HepG2 (cell line): Measurements from ENCODE around the gene SLC35F3. TPM values are rescaled to one million over a fixed set of nuclear protein-coding genes. Genes with fewer than 3 reads are reported as not detected.

ENCODE experiments used
- BRCA1 ChIP-seq: sonication (generic); formaldehyde crosslinking; IDR thresholded peaks from 2 replicates; pipeline ENCODE4 v1.4.0; 2020; ENCODE audit warnings: missing genetic modification reagents
- CCDC6 ChIP-seq: sonication (generic); formaldehyde crosslinking; IDR thresholded peaks from 2 replicates; pipeline ENCODE4 v1.8.1; 2022; ENCODE audit warnings: mild to moderate bottlenecking, missing genetic modification reagents, moderate library complexity
- HDAC1 ChIP-seq: sonication (generic); formaldehyde crosslinking; IDR thresholded peaks from 2 replicates; pipeline ENCODE4 v1.5.1; 2020; ENCODE audit warnings: mild to moderate bottlenecking, missing genetic modification reagents
- KMT2A ChIP-seq: sonication (generic); formaldehyde crosslinking; IDR thresholded peaks from 2 replicates; pipeline ENCODE4 v1.4.0; 2020; ENCODE audit warnings: missing genetic modification reagents
- MLLT10 ChIP-seq: sonication (generic); formaldehyde crosslinking; IDR thresholded peaks from 2 replicates; pipeline ENCODE4 v1.4.0; 2020; ENCODE audit warnings: missing genetic modification reagents
- MTA3 ChIP-seq: sonication (generic); formaldehyde crosslinking; IDR thresholded peaks from 2 replicates; pipeline ENCODE4 v1.4.0; 2020; ENCODE audit warnings: missing genetic modification reagents
- RAD21 ChIP-seq: fragments of 450-650 bp; formaldehyde crosslinking; IDR thresholded peaks from 2 replicates; pipeline ENCODE4 v1.5.0; 2020; ENCODE audit warnings: mild to moderate bottlenecking
- SP5 ChIP-seq: IDR thresholded peaks from 2 replicates; pipeline ENCODE4 v1.6.1; 2016; ENCODE audit warnings: low read depth, borderline replicate concordance
- TCF7 ChIP-seq: sonication (generic); IDR thresholded peaks from 2 replicates; pipeline ENCODE4 v1.6.1; 2016; ENCODE audit warnings: antibody characterized with exemption, low read depth
- TGIF2 ChIP-seq: IDR thresholded peaks from 2 replicates; pipeline ENCODE4 v1.6.1; 2016; ENCODE audit warnings: control low read depth, missing compliant biosample characterization
- XRCC5 ChIP-seq: fragments of 200-400 bp; formaldehyde crosslinking; optimal IDR thresholded peaks from 2 replicates; pipeline ENCODE3; 2017; ENCODE audit warnings: mild to moderate bottlenecking, low read length
- ZNF484 ChIP-seq: sonication (generic); formaldehyde crosslinking; IDR thresholded peaks from 2 replicates; pipeline ENCODE4 v1.5.1; 2020; ENCODE audit warnings: mild to moderate bottlenecking, low read depth, missing genetic modification reagents, borderline replicate concordance
- polyA plus RNA-seq, 8 experiments: library from polyadenylated mRNA; depleted of rRNA in 3 of 8; stranded (reverse) in 7 of 8; unstranded in 1 of 8; fragments of >200 nt; fragmentation: Illumina TruSeq in 4 of 8; extraction: Trizol in 4 of 8; gene quantifications; 2 replicates each; pipeline versions ENCODE4 v1.2.1 to v1.2.3, GENCODE V29; 2011 to 2016; ENCODE audit warnings: low read depth in 4 of 8, missing spikeins in 1 of 8, mixed read lengths in 1 of 8; ENCODE audit not compliant: insufficient read depth in 1 of 8
- total RNA-seq, 5 experiments: library from RNA; depleted of rRNA; stranded (reverse); fragments of >200 nt; fragmentation: Illumina TruSeq; extraction: Trizol; gene quantifications; 2 replicates each; pipeline ENCODE4 v1.2.3, GENCODE V29; 2016; ENCODE audit warnings: low read depth in 1 of 5
- TF ChIP-seq, protein P1 (sequence below): sonication (generic); formaldehyde crosslinking; IDR thresholded peaks from 2 replicates; pipeline ENCODE4 v1.8.1; 2023; ENCODE audit warnings: mild to moderate bottlenecking, missing genetic modification reagents
- TF ChIP-seq, protein P2 (sequence below): sonication (generic); formaldehyde crosslinking; IDR thresholded peaks from 2 replicates; pipeline ENCODE4 v1.4.0; 2020; ENCODE audit warnings: missing genetic modification reagents, borderline replicate concordance
- TF ChIP-seq, protein P3 (sequence below), 2 experiments: sonication (generic) in 1 of 2; formaldehyde crosslinking in 1 of 2; IDR thresholded peaks; 2 replicates each; pipeline versions ENCODE4 v1.4.0 to v1.6.1; 2018 to 2020; ENCODE audit warnings: missing genetic modification reagents in 2 of 2, borderline replicate concordance in 1 of 2, low read depth in 1 of 2, mild to moderate bottlenecking in 1 of 2, missing biosample characterization in 1 of 2
- TF ChIP-seq, protein P4 (sequence below): sonication (generic); formaldehyde crosslinking; IDR thresholded peaks from 2 replicates; pipeline ENCODE4 v1.4.0; 2020; ENCODE audit warnings: missing genetic modification reagents
- TF ChIP-seq, protein P5 (sequence below): sonication (generic); formaldehyde crosslinking; IDR thresholded peaks from 2 replicates; pipeline ENCODE4 v1.9.0; 2021; ENCODE audit warnings: missing genetic modification reagents, mild to moderate bottlenecking, borderline replicate concordance

Gene SLC35F3
- total and polyA plus RNA-seq, 2 of the 13 experiments (the other 11 are each of a cell fraction or from before 2014, with no cell fraction given): not detected

DNA sequence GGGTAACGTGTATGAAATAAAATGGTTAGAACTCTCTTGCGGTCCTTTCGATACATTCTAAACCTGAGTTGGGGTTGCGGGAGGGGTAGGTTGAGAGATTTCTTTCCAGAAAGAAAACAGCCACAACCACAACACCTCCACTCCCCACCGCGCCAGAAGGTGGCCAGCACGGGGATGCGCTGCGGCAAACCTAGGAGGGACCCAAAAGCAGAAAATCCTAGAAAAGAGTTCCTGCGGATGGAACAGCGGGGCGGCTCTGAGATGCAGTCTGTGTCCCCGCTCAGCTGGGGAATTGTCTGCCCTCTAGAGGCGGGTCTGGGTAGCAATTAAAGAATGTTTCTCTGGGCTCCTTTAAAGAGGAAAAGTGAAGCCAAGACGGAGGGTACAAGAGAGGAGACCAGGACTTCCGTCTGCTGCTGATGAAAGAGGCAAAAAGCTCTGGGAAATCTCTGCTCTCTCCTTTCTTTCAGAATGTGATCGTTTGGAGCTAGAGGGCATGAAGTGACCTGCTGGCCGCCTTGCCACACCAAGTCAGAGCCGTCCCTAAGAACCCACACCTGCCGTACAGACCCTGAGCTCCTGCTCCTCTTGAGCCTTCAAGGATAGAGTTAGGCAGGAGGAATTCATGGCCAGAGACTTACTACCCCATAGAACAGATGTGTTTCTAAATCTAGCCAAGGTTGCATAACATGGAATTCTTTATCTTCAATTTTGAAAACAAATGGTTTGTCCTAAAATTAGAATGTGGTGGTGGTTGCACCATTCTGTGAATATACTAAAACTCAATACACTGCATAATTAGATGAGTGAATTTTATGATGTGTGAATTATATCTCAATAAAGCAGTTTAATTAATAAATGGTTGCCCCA lies 422.3 kb downstream of the SLC35F3 start (continued):
- TF ChIP-seq, protein P1, sequence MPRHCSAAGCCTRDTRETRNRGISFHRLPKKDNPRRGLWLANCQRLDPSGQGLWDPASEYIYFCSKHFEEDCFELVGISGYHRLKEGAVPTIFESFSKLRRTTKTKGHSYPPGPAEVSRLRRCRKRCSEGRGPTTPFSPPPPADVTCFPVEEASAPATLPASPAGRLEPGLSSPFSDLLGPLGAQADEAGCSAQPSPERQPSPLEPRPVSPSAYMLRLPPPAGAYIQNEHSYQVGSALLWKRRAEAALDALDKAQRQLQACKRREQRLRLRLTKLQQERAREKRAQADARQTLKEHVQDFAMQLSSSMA (CRISPR knock-in tag): no peak
- TF ChIP-seq MLLT10 (CRISPR knock-in tag): no peak
- TF ChIP-seq, protein P2, sequence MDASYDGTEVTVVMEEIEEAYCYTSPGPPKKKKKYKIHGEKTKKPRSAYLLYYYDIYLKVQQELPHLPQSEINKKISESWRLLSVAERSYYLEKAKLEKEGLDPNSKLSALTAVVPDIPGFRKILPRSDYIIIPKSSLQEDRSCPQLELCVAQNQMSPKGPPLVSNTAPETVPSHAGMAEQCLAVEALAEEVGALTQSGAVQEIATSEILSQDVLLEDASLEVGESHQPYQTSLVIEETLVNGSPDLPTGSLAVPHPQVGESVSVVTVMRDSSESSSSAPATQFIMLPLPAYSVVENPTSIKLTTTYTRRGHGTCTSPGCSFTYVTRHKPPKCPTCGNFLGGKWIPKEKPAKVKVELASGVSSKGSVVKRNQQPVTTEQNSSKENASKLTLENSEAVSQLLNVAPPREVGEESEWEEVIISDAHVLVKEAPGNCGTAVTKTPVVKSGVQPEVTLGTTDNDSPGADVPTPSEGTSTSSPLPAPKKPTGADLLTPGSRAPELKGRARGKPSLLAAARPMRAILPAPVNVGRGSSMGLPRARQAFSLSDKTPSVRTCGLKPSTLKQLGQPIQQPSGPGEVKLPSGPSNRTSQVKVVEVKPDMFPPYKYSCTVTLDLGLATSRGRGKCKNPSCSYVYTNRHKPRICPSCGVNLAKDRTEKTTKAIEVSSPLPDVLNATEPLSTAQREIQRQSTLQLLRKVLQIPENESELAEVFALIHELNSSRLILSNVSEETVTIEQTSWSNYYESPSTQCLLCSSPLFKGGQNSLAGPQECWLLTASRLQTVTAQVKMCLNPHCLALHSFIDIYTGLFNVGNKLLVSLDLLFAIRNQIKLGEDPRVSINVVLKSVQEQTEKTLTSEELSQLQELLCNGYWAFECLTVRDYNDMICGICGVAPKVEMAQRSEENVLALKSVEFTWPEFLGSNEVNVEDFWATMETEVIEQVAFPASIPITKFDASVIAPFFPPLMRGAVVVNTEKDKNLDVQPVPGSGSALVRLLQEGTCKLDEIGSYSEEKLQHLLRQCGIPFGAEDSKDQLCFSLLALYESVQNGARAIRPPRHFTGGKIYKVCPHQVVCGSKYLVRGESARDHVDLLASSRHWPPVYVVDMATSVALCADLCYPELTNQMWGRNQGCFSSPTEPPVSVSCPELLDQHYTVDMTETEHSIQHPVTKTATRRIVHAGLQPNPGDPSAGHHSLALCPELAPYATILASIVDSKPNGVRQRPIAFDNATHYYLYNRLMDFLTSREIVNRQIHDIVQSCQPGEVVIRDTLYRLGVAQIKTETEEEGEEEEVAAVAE: no peak
- TF ChIP-seq, protein P3, sequence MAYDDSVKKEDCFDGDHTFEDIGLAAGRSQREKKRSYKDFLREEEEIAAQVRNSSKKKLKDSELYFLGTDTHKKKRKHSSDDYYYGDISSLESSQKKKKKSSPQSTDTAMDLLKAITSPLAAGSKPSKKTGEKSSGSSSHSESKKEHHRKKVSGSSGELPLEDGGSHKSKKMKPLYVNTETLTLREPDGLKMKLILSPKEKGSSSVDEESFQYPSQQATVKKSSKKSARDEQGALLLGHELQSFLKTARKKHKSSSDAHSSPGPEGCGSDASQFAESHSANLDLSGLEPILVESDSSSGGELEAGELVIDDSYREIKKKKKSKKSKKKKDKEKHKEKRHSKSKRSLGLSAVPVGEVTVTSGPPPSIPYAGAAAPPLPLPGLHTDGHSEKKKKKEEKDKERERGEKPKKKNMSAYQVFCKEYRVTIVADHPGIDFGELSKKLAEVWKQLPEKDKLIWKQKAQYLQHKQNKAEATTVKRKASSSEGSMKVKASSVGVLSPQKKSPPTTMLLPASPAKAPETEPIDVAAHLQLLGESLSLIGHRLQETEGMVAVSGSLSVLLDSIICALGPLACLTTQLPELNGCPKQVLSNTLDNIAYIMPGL (CRISPR knock-in tag; IDR thresholded peaks at IDR 0.05; ENCODE audit: borderline replicate concordance in 1 of 2, low read depth in 1 of 2): 0 out of 4 replicates have a peak, but pooled peaks of 1 of the 2 experiments have one; percentile 8
- no peak for TF ChIP-seq ZNF484 (CRISPR knock-in tag)
- TF ChIP-seq, protein P4, sequence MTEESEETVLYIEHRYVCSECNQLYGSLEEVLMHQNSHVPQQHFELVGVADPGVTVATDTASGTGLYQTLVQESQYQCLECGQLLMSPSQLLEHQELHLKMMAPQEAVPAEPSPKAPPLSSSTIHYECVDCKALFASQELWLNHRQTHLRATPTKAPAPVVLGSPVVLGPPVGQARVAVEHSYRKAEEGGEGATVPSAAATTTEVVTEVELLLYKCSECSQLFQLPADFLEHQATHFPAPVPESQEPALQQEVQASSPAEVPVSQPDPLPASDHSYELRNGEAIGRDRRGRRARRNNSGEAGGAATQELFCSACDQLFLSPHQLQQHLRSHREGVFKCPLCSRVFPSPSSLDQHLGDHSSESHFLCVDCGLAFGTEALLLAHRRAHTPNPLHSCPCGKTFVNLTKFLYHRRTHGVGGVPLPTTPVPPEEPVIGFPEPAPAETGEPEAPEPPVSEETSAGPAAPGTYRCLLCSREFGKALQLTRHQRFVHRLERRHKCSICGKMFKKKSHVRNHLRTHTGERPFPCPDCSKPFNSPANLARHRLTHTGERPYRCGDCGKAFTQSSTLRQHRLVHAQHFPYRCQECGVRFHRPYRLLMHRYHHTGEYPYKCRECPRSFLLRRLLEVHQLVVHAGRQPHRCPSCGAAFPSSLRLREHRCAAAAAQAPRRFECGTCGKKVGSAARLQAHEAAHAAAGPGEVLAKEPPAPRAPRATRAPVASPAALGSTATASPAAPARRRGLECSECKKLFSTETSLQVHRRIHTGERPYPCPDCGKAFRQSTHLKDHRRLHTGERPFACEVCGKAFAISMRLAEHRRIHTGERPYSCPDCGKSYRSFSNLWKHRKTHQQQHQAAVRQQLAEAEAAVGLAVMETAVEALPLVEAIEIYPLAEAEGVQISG: no peak
- peak; percentile 62 for TF ChIP-seq RAD21 (CRISPR knock-in tag)
- TF ChIP-seq TCF7: 0 out of 2 replicates have a peak, but pooled peaks have one; percentile 3
- no peak for TF ChIP-seq SP5
- no peak for TF ChIP-seq HDAC1 (CRISPR knock-in tag)
- no peak for TF ChIP-seq BRCA1 (CRISPR knock-in tag)
- TF ChIP-seq XRCC5: peak; percentile 72
- TF ChIP-seq TGIF2 (CRISPR knock-in tag): no peak
- no peak for TF ChIP-seq CCDC6 (CRISPR knock-in tag)
- no peak for TF ChIP-seq MTA3 (CRISPR knock-in tag)
- TF ChIP-seq KMT2A (CRISPR knock-in tag): no peak
- TF ChIP-seq, protein P5, sequence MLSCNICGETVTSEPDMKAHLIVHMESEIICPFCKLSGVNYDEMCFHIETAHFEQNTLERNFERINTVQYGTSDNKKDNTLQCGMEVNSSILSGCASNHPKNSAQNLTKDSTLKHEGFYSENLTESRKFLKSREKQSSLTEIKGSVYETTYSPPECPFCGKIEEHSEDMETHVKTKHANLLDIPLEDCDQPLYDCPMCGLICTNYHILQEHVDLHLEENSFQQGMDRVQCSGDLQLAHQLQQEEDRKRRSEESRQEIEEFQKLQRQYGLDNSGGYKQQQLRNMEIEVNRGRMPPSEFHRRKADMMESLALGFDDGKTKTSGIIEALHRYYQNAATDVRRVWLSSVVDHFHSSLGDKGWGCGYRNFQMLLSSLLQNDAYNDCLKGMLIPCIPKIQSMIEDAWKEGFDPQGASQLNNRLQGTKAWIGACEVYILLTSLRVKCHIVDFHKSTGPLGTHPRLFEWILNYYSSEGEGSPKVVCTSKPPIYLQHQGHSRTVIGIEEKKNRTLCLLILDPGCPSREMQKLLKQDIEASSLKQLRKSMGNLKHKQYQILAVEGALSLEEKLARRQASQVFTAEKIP (CRISPR knock-in tag): no peak
